Measurements from ENCODE around the gene ZSCAN16.
A peak's percentile ranks its signal among the peaks of the same experiment; 100 is the strongest.

The ZSCAN16 gene

DNA sequence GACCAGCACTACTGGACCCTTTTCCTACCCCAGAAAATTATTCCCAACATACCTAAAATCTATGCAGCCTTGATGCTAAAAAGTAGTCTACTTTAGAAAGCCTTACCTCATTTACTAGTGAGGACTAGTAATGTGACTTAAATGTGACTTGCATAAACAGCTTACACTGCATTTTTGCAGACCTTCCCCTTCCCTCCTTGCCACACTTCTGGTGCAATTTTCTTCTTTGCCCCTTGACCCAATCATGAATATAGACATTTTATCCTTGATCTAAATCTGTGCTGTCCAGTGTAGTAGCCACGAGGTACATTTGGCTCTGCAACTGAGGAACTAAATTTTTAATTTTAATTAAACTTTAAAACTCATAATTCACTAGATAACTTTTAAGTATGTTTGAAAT lies 10.3 kb downstream of the ZSCAN16 start:
- DNase-seq: no peak

DNA sequence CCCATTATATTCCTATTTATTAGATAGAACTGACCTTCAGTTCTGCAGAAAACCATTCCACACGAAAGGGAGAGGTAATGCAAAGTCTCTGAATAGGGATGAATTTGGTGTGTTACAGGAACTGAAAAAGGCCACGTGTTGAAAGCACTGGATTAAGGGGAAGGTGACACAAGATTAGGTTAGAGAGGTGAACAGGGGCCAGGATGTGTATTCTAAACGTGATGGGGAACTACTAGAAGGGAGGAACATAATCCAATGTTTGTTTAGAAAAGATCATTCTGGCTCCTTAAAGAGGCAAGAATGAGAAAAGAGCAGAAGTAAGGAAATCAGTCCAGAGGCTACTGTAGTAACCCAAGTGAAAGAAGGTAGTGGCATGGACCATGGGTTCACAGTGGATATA lies 11.0 kb downstream of the ZSCAN16 start:
- DNase-seq: no peak

DNA sequence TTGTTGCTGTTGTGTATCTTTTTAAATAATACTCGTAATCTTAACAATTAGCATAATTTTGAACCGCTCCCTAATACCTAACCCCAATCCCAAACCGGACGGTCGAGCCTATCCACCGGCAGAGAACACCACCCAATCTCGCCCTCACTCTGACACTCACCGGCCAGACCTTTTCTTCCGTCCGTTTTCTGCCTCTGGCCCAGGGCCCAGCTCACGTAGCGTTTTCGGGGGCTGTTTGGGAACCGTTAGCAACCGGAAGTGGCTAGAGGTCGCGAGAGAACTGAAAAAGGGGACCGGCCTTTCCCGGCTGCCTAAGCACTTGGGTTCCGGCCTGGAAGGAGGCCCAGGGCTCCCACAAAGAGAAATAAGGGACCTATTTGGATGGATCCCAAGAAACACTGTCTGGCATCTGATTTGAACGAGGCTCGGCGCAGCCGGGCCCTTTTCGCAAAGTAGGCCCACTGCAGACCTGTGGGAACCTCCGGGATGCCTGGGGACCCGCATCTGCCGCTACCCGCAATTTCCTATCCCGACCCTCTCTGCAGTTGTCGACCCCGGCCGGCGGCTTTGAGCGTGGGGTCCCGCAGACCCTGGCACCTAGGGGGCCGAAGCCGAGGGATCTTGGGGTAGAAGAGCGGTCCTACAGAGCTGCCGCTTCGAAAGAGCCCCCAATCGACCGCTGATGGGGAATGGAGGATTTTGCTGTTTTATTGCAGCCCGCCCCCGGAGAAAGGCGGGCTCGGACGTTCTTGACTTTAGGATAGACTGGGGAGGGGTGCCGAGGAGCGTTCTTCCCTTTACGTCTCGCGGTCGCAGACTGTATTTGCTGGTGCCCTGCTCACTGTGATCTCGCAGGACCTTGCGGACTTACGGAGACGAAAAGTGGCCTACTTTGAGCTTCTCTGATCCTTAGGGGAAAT lies 12.4 kb downstream of the ZSCAN16 start:
- DNase-seq: peak; percentile 62 to 67

DNA sequence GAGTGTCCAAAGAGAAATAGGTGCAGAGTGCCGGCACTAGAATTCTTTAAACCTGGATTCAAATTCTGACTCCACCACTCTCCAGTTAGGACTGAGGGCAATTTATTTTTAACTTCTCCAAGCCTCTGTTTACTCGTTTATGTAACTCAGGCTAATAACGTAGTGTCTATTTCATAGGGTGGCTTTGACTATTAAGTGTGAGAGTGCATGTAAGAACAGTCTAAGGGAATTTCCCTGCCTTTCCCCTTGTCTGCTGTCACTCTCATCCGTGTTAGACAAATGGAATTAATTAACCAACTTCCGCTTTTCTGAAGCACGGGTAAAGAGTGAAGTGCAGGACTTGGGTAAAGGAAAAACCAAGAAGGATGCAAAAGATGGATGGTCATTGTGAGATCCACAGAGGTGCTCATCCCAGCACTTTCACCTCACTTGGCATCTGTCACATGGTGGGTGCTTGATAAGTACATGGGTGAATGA lies 13.1 kb downstream of the ZSCAN16 start:
- peak; percentile 7 to 66 for DNase-seq

DNA sequence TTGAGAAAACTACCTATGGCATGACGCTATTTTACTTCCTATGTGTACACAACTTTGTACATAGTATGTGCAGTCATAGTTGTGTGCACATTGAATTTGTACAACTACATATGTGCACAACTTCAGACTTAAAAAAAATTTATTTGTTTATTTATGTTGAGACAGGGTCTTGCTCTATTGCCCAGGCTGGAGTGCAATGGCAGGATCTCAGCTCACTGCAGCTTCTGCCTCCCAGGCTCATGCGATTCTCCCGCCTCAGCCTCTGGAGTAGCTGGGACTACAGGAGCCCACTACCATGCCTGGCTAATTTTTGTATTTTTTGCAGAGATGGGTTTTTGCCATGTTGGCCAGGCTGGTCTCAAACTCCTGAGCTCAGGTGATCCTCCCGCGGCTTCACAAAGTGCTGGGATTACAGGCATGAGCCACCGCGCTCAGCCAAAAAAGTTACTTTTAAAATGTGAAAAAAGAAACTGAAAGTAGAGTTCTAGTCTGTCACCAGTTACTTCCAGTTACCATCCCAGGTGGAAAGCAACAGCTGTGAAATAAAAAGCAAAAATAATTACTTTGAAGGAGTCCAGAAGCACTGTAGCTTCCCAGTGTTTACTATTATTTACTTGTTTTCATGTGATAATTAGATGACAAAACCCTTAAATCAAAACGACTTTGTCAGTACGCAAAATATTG lies 15.6 kb downstream of the ZSCAN16 start:
- DNase-seq: peak in 1 of 2 donors; percentile 5

DNA sequence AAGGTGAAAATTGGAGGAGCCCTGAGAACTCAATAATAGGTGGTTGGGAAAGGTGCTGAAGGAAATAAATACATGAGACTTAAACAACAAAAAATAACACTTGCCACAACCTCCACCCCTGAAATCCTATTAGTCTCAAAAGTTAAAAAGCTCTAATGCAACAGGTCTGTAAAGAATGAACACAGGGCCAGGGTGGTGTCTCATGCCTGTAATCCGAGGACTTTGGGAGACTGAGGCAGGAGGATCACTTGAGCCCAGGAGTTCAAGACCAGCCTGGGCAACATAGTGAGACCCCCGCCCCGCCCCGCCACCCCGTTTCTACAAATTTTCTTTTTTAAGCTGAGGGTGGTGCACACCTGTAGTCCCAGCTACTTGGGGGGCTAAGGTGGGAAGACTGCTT lies 16.2 kb downstream of the ZSCAN16 start:
- DNase-seq: no peak

DNA sequence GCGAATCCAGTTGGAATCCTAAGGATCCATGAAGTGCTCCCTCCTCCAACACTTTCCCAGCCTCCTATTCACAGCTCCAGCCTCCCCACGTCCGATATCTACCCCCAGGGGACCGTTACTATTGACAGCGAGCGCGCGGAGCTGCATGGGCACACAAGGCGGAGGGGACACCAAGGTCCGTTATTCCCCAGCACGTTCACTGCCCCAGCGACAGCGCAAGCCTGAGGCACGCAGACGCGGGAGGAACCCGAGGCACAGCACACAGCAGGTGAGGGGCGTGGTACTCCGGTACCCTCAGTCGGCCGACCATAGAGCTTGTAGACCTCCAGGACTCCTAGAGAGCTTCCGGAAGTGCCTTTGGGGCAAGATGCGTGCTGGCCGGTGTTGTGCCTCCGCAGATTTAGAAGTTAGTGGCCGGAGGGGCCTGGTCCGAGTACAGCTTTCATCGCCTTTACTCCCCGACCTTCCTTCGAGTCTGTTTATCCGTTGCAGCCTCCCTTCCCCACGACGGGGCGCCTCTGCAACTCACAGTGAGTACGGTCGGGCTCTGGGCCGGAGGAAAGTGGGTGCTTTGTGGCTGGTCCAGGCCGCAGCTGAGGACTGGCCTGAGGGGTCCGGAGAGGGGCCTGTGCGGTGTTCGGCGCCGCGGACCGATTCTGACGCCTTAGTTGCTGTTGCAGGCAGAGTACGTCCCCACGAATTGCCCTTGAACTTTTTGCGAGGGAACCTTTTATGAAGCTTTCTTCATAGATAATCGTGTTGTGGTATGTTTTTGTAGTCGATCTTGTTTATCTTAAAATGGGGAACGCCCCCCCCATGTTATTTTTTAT lies 17.3 kb downstream of the ZSCAN16 start, which contains the start of gene ZKSCAN8:
Gene ZKSCAN8 (plus strand): TSS at position 384 of the 830 bp plus-strand sequence. CDS start 6,525 bp downstream, outside the sequence.
- peak; percentile 44 to 88 for DNase-seq

DNA sequence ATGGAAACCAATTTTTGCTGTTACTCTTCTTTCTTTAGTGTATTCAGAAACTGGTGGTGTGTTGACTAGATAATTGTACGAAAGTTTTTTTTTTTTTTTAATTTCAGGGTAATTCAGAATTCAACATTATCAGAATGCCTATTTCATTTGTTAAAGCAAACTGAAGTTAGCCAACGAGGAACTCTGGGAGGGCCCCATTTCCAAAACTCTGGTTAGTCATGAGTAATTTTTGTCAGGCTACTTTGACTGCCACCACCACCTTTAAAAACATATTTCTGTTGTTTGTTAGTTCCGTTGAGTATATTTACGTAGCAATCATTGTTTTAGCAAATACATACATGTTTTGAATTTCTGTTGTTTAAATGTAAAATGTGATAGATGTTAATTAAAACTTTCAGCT lies 18.0 kb downstream of the ZSCAN16 start:
- no peak for DNase-seq

DNA sequence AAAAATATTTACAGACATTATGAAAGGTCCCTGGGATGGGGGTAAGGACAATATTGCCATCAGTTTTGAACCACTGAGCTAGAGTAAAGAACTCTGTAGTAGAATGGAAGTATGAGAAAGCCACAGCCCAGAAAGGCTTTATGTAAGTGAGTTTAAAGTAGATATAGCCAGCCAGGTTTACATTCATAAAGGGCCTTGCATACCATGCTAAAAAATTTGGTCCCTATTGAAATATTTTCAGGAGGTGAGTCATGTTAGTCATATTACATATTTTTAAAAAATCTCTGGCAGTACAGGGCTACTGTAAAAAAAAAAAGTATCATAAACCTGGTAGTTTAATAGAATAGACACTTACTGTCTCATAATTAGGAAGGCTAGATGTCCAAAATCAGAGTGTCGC lies 20.8 kb downstream of the ZSCAN16 start:
- DNase-seq: no peak

DNA sequence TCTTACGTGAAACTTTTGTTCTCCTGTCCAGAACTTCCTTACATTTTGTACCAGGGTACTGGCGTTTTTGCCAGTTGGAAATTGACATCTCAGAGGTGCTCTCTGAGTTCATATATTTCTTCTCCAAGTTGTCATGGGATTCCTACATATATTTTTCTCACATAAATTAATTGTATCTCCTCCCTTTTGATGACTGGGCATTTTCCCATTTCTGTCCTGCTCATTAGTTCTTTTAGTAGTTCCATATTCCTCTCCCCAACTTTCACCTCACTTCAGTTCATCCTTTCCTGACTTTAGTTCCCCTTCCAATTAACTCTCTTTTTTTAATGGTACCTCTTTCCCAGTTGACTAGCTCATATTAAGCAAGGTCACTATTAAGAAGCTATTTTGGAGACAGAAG lies 28.1 kb downstream of the ZSCAN16 start:
- no peak for DNase-seq

DNA sequence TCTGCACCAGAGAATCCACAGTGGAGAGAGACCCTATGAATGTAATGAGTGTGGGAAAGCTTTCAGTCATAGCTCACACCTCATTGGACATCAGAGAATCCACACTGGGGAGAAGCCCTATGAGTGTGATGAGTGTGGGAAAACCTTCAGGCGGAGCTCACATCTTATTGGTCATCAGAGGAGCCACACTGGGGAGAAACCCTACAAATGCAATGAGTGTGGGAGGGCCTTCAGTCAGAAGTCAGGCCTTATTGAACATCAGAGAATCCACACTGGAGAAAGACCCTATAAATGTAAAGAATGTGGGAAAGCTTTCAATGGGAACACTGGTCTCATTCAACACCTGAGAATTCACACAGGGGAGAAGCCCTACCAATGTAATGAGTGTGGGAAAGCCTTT lies 29.1 kb downstream of the ZSCAN16 start:
- no peak for DNase-seq

DNA sequence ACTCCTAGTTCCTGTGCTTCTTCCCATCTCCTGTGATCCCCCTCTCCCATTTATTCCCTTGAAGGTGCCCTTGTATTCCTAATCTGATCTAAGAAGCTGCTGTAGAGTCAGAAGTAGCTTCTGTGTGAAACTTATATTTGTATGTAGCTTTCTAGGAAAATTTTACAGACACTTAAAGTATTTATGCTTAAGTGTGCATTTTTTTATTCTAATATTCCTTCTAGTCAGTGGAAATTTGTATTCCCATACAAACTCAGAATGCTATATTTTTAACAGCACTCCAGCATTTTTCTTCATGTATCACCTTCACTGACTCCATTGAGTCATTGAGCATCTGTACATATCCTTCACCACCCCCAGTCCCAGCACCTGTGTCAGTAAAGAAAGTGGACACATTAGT lies 29.9 kb downstream of the ZSCAN16 start:
- DNase-seq: no peak

DNA sequence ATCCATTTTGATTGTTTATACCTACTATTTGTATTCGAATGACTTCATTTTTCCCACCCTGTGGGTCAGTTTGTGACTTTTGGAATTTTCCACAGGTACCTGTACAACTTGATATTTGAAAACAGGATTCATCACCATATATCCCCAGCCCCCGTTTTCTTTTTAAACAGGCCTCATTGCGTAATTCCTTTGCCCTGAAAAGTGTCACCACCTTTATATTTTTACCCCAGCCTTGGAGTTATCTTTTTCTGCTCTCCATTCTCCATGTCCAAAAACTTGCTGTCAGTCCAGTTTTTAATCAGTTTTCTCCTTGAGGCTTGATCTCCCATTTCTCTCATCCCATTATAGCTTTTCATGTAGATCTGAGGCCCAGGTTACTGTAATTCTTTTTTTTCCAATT lies 33.9 kb downstream of the ZSCAN16 start:
- no peak for DNase-seq

DNA sequence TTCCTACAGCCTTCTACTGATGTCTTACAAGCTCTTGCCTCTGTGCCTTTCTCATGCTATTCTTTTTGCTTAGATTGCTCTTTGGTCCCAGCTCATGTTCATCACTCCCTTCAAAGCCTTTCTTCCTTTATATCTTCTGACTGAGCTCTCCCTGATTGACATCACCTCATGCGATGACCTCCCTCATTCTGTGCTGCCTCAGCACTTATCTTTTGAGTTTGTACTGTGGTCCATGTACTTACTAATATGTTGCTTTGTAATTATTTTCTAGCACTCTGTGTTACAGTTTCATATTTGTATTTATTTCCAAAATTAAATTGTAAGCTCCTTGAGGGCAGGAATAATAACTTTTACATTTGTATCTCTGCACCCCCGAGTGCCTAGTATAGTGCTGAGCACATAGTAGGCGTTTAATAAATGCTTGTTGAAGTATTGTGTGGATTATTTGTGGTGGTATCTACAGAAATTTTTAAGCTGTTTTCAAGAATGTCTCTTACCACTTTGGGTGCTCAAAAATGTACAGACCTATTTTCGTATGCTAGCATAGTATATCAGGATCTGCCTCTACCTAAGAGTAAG lies 34.7 kb downstream of the ZSCAN16 start:
- no peak for DNase-seq

DNA sequence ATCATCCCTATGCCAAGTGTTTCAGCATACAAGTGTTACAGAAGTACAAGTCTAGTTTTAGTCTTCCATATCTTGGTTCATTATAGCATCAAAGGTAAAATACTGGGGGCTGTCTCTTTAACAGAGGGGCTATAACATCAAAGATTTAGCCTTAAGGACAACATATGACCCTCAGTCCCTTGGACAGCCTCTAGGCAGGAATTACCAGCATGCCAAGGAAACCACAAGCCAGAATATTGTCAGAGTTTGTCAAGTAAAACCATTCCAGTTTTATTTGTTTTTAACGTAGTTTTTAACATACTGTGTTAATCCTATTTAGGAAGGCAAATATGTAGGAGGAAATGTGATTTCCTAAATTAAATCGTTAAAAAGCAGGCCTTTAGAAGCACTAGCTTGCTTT lies 35.8 kb downstream of the ZSCAN16 start:
- DNase-seq: no peak

DNA sequence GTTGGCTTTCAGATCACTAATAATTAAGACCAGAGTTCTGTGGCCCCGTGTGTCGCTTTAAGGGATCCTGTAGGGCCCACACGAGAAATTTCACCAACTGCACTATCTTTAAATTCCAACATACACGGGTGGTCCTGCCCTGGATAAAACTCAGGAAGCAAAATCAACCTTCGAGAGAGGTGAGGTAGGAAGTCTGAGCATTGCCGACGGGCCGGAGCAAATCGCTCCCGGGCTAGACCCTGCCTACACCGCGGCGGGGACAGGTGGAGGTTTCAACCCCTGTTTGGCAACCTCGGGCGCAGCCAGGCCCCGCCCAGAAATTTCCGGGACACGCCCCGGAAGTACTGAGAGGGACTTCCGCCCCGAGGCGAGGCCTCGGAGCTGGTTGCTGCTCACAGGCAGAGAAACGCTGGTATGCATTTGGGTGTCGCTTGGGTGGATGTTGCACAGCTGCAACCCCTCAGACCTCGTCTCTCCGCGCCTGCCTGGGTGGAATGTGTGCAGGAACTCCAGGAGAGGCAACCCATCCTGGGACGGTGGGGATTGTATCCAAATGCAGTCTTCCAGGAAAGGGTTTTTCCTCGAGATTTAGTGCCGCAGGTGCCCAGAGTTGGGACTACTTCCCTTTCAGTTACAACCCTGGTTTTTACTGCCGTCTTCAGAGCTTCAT lies 37.1 kb downstream of the ZSCAN16 start:
- DNase-seq: peak in 1 of 2 donors; percentile 52

DNA sequence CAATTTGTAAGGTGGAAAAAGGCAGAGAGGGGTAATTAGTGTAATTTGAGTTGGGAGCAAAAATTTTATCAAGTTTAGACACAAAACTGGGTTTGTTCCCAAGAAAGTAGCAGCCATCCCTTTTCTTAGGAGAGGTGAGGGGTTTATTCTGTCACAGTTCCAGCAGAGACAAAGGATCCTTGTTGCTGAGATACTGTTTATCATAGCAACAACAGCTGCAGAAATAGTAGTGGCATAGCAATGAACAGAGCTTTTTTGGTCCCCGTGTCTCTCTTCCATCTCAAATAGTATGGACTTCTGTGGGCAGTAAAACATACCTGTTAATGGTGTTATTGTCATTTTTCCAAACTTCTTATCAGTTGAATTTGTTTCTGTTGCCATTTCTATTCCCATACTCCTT lies 41.2 kb downstream of the ZSCAN16 start:
- no peak for DNase-seq

DNA sequence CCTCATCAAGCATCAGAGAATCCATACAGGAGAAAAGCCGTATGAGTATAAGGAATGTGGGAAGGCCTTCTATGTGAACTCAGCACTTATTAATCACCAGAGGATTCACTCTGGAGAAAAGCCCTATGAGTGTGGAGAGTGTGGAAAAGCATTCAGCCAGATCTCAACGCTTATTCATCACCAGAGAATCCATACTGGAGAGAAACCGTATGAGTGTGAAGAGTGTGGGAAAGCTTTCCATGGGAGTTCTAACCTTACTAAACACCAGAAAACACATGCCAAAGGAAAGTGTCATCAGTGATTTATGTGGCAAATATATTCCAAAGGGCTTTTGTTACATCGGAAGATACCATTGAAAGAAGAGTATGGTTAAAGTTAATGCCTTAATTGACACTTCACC lies 42.7 kb downstream of the ZSCAN16 start:
- DNase-seq: no peak

DNA sequence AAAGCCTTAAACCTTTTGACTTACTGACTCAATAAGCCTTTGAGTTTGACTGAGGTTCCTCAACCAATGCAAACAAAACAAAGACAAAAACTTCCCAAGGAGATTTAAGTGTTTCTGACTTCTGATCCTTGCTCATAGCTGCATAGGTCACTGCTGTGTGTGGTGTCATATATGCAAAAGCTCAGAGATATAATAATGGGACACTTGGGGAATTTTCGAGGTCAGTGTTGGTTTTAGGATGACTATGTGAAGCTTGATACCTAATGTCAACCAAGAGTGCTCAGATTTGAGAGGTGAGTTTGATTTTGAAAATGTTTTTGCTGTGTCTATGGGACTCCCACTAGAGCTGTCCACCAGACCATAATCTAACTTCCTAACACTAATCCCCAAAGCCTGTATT lies 43.5 kb downstream of the ZSCAN16 start:
- no peak for DNase-seq

DNA sequence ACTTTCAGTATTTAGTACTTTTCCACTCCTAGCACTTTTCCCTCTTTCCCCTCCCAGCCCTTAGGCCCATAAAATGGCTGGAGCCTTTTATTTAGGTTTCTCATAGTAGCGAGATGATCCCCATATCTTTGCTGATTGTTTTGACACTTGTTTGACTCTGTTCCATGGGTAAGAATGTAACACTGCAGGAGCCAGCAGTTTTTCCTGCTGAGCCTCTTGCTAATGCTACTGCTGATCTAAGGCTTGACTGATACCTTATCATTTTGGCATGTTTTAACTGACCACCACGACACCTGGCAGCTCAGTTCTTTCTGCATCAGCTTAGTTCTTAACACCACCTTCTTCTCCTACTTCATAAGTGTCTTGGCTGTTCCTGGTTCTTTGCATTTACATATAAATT lies 46.9 kb downstream of the ZSCAN16 start:
- DNase-seq: no peak

DNA sequence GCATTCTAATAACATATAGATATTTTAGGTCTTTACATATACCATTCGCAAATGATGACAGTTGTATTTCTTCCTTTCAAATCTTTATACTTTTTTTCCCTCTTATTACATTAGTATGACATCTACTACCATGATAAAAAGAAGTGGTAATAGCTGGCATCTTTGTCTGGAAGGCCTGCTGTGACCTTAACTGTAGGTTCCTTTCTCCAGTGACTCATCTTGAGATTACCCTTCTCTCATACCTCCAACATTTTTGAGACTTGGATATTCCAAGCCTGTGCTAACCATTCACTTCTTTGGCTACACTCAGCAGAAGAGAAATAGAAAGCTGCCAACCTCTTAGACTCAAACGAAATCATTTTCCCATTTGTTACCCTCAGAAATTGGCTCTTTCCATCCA lies 47.6 kb downstream of the ZSCAN16 start:
- no peak for DNase-seq

DNA sequence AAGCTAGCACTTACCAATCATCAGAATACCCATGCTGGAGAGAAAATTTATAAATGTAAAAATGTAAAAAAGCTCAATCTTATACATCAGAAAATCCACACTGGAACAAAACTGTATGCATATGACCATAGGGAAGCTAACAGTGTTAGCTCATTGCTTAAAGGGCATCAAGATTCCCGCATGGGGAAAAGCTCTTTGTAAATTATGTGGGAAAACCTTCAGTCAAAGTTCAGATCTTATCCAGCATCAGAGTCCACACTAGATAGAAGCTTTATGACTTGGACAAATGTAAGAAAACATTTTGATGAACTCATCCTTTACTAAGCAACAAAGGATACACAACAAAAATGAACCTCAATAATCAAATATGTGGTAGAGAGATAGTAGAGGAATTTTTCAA lies 52.0 kb downstream of the ZSCAN16 start:
- DNase-seq: no peak

Measured in bone marrow (tissue), 2 donors.